Endodermal cell (in vitro differentiated cells): Measurements from ENCODE around the gene PGAM1. TPM values are rescaled to one million over a fixed set of nuclear protein-coding genes. Genes with fewer than 3 reads are reported as not detected.

Experiments used
- DNase-seq: peaks from one replicate; pipeline ENCODE4 v3.0.0-alpha.2; 2017
- H3K27ac ChIP-seq: 2 replicates; pipeline ENCODE4 v1.5.1; 2013; ENCODE audit warnings: mild to moderate bottlenecking, low read depth, low read length, moderate library complexity
- H3K27me3 ChIP-seq: 2 replicates; pipeline ENCODE4 v1.6.1; 2013; ENCODE audit warnings: mild to moderate bottlenecking, low read length, moderate library complexity; ENCODE audit not compliant: insufficient read depth, control insufficient read depth, poor library complexity, severe bottlenecking
- H3K36me3 ChIP-seq: 2 replicates; pipeline ENCODE4 v1.7.0; 2013; ENCODE audit warnings: mild to moderate bottlenecking, low read length, moderate library complexity; ENCODE audit not compliant: control insufficient read depth, insufficient read depth
- H3K4me1 ChIP-seq: one replicate; pipeline ENCODE4 v1.7.0; 2013; ENCODE audit warnings: low read length; ENCODE audit not compliant: control insufficient read depth, insufficient read depth
- H3K4me3 ChIP-seq: 2 replicates; pipeline ENCODE4 v1.5.1; 2013; ENCODE audit warnings: mild to moderate bottlenecking, low read length, moderate library complexity
- H3K9ac ChIP-seq: 2 replicates; pipeline ENCODE4 v1.6.1; 2013; ENCODE audit warnings: mild to moderate bottlenecking, low read length, moderate library complexity; ENCODE audit not compliant: poor library complexity, severe bottlenecking; ENCODE audit errors: extremely low read depth
- H3K9me3 ChIP-seq: 2 replicates; pipeline ENCODE4 v1.6.1; 2013; ENCODE audit warnings: mild to moderate bottlenecking, low read length, moderate library complexity; ENCODE audit not compliant: control insufficient read depth
- H3K27ac Mint-ChIP-seq: 2 replicates; pipeline ENCODE4 v1.8.0; 2020; ENCODE audit warnings: mixed read lengths
- H3K27me3 Mint-ChIP-seq: 2 replicates; pipeline ENCODE4 v1.8.0; 2021; ENCODE audit warnings: mild to moderate bottlenecking, mixed read lengths; ENCODE audit not compliant: insufficient read depth
- H3K36me3 Mint-ChIP-seq: 2 replicates; pipeline ENCODE4 v1.8.0; 2020; ENCODE audit warnings: low read depth, mixed read lengths
- H3K4me1 Mint-ChIP-seq: 2 replicates; pipeline ENCODE4 v1.8.0; 2020; ENCODE audit warnings: mixed read lengths
- H3K4me3 Mint-ChIP-seq: 2 replicates; pipeline ENCODE4 v1.8.0; 2020; ENCODE audit warnings: mild to moderate bottlenecking, moderate library complexity, mixed read lengths
- H3K9me3 Mint-ChIP-seq: 2 replicates; pipeline ENCODE4 v1.8.0; 2020; ENCODE audit warnings: mild to moderate bottlenecking, mixed read lengths
- CTCF ChIP-seq: fragments of 200-600 bp; sonication (generic); conservative IDR thresholded peaks from 2 replicates; pipeline ENCODE4 v1.5.0; 2021; ENCODE audit warnings: antibody characterized with exemption, mild to moderate bottlenecking
- WGBS, 2 experiments: methylation state at CpG; one replicate each; pipeline versions ENCODE4 v1.1.5 to v1.1.7; 2013; ENCODE audit warnings: missing lambda C conversion rate in 2 of 2, mixed read lengths in 1 of 2; ENCODE audit not compliant: insufficient coverage in 1 of 2, insufficient read length in 1 of 2; 5-methylcytosine and 5-hydroxymethylcytosine counted together
- total RNA-seq, 2 donors: library from RNA; stranded (reverse); fragmentation: NEBNext Ultra II Directional in 1 of 2; extraction: Animal tissue kit (Norgen Biotek cat#: 25700) in 1 of 2; gene quantifications; 2 replicates in 1 of 2; 3 replicates in 1 of 2; pipeline ENCODE4 v1.2.1, GENCODE V29; 2021

The PGAM1 gene
- total RNA-seq, 2 donors from 2014 or later, result 490 to 499 TPM

DNA sequence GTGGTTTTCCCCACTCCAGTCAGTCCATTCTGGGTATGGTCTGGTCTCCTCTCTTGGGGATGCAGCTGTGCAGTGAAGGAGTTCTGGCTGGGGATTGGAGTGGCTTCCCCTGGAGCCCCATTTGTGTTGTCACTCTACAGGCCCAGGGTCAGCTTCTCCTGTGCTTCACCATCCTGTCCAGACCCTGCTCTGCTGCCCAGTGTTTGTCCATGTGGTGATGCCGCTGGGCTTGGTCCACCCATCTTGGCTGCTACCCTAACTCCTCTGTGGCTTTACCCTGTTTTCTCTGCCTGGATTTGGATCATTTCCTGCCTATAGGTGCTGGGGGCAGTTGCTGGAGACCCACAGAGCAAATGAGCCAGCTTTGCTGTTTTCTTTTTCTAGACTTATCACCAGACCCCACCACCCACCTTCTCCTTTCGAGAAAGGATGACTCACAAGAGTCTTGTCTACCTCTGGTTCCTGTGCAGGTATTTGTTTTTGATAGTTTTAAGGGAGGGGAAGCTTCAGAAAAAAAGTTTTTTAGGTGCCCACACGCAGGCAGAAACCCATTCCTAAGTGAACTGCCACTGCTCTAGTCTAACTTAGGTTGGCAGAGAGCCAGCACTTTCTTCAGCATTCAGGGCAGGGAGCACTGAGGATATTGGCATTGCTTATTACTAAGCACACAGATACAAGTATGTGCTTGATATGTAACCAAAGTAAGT, 28.5 kb downstream of the PGAM1 start:
- H3K27me3 ChIP-seq, result no peaks in the 10 kb centered on the region
- H3K36me3 ChIP-seq, result peaks cover 82% of the 10 kb centered on the region
- no peaks in the 10 kb centered on the region for H3K4me1 ChIP-seq
- no peaks in the 10 kb centered on the region for H3K9me3 ChIP-seq
- no peaks in the 10 kb centered on the region for H3K4me1 Mint-ChIP-seq
- H3K4me3 ChIP-seq, result no peak overlapping the region
- H3K4me3 Mint-ChIP-seq, result no peak overlapping the region
- H3K27ac ChIP-seq, result no peak overlapping the region
- H3K27me3 Mint-ChIP-seq, result no peaks in the 10 kb centered on the region
- H3K9me3 Mint-ChIP-seq, result no peaks in the 10 kb centered on the region
- no peak for DNase-seq
- no peak overlapping the region for H3K27ac Mint-ChIP-seq
- H3K9ac ChIP-seq, result no peak overlapping the region
- WGBS, 2 experiments, result 90 to 100% methylated on average over 2 to 3 of the region's 3 CpGs
- no peak for TF ChIP-seq CTCF
- peaks cover 64% of the 10 kb centered on the region for H3K36me3 Mint-ChIP-seq

- TF ChIP-seq CTCF, result no peak
Measured at GRCh38 chr10:97456034-97456685, 30.2 kb downstream of the PGAM1 start.

GRCh38 chr10:97456686-97457065, 30.7 kb downstream of the PGAM1 start:
- H3K9me3 ChIP-seq, result no peaks in the 10 kb centered on the region
- Mint-ChIP-seq H3K9me3 (no peaks in the 10 kb centered on the region), H3K36me3 (peaks cover 85% of the 10 kb centered on the region), H3K27ac (no peak overlapping the region), H3K4me1 (no peaks in the 10 kb centered on the region), H3K4me3 (no peak overlapping the region), H3K27me3 (no peaks in the 10 kb centered on the region)
- no peak overlapping the region for H3K4me3 ChIP-seq
- H3K9ac ChIP-seq, result no peak overlapping the region
- H3K4me1 ChIP-seq, result no peaks in the 10 kb centered on the region
- DNase-seq, result no peak
- 93 to 100% methylated on average over 3 of the region's 3 CpGs for WGBS, 2 experiments
- H3K36me3 ChIP-seq, result peaks cover 92% of the 10 kb centered on the region
- no peak overlapping the region for H3K27ac ChIP-seq
- TF ChIP-seq CTCF, result no peak
- H3K27me3 ChIP-seq, result no peaks in the 10 kb centered on the region

More at GRCh38 chr10:97456034-97456685, 30.2 kb downstream of the PGAM1 start:
- Histone ChIP-seq H3K4me3 (no peak overlapping the region), H3K27me3 (no peaks in the 10 kb centered on the region), H3K9ac (no peak overlapping the region), H3K27ac (no peak overlapping the region), H3K4me1 (no peaks in the 10 kb centered on the region), H3K36me3 (peaks cover 88% of the 10 kb centered on the region), H3K9me3 (no peaks in the 10 kb centered on the region)
- Mint-ChIP-seq H3K27ac (no peak overlapping the region), H3K9me3 (no peaks in the 10 kb centered on the region), H3K36me3 (peaks cover 80% of the 10 kb centered on the region), H3K27me3 (no peaks in the 10 kb centered on the region), H3K4me1 (no peaks in the 10 kb centered on the region), H3K4me3 (no peak overlapping the region)
- no peak for DNase-seq
- WGBS, 2 experiments, result 73 to 75% methylated on average over 4 to 5 of the region's 5 CpGs
